A549 treated with CORT108297 at 1 μM for 4 hours (cell line): ENCODE data around the gene RNU2-63P. TPM values are rescaled to one million over a fixed set of nuclear protein-coding genes. Genes with fewer than 3 reads are reported as not detected.

ENCODE experiments used
- total RNA-seq: library from RNA; stranded (reverse); fragments of 200-300 nt; extraction: Qiagen RNA extraction; gene quantifications from 5 replicates; pipeline ENCODE4 v1.2.3, GENCODE V29; 2022

The RNU2-63P gene
- total RNA-seq, result not detected in 5 replicates

GRCh38 chr2:88016086-88016959 is at the start of gene RNU2-63P:
RNU2-63P (minus strand) TSS chr2:88016547.

GRCh38 chr2:88055371-88056128 is 39.2 kb upstream of the RNU2-63P start, which contains the start of gene KRCC1:
KRCC1 (minus strand) TSS chr2:88055783; CDS start chr2:88028563, 27,220 bp downstream.

Other genes with a start within 250 kb of the RNU2-63P start
- 0.16 to 0.87 TPM in 2 of 5 replicates, not detected in the others for gene RGPD2, start 190.8 kb downstream of the RNU2-63P start, total RNA-seq
- gene KRCC1, start 39.2 kb upstream of the RNU2-63P start, total RNA-seq, result 10.7 to 13.9 TPM (median 12.0 TPM) in 5 replicates
- not detected in 5 replicates for gene SMYD1, start 51.3 kb upstream of the RNU2-63P start, total RNA-seq
- gene FABP1, start 111.5 kb upstream of the RNU2-63P start, total RNA-seq, result not detected in 5 replicates
- gene THNSL2, start 153.8 kb upstream of the RNU2-63P start, total RNA-seq, result not detected in 5 replicates